ENCODE measurements around the gene SULT1C2.

Gene SULT1C2

GRCh38 chr2:108329771-108330170 is 41.1 kb downstream of the SULT1C2 start:
- ATAC-seq = no peak
- TF ChIP-seq TOX (CRISPR knock-in tag; IDR thresholded peaks at IDR 0.05; ENCODE audit: borderline replicate concordance) (no peak), GLIS3 (CRISPR knock-in tag; IDR thresholded peaks at IDR 0.05) (no peak), OSR1 (CRISPR knock-in tag; IDR thresholded peaks at IDR 0.05) (no peak), PATZ1 (CRISPR knock-in tag; IDR thresholded peaks at IDR 0.05; ENCODE audit: borderline replicate concordance) (no peak), SNAI2 (CRISPR knock-in tag; IDR thresholded peaks at IDR 0.05) (no peak), CSDC2 (CRISPR knock-in tag; IDR thresholded peaks at IDR 0.05) (no peak), BACH2 (CRISPR knock-in tag; IDR thresholded peaks at IDR 0.05; ENCODE audit: borderline replicate concordance) (no peak), CREB5 (CRISPR knock-in tag; IDR thresholded peaks at IDR 0.05; ENCODE audit: low read depth) (no peak), CSRNP3 (CRISPR knock-in tag; IDR thresholded peaks at IDR 0.05) (no peak), ZNF8 (CRISPR knock-in tag; IDR thresholded peaks at IDR 0.05) (no peak), ZC3H10 (CRISPR knock-in tag; IDR thresholded peaks at IDR 0.05) (no peak), POU6F1 (CRISPR knock-in tag; IDR thresholded peaks at IDR 0.05; ENCODE audit: borderline replicate concordance, low read depth) (no peak), PPARA (CRISPR knock-in tag; IDR thresholded peaks at IDR 0.05; ENCODE audit: borderline replicate concordance) (no peak), RARB (CRISPR knock-in tag; IDR thresholded peaks at IDR 0.05) (no peak), ARNTL (CRISPR knock-in tag; IDR thresholded peaks at IDR 0.05; ENCODE audit: borderline replicate concordance, low read depth) (no peak), ZNF70 (CRISPR knock-in tag; IDR thresholded peaks at IDR 0.05) (no peak), ESRRG (CRISPR knock-in tag; IDR thresholded peaks at IDR 0.05) (no peak), ZFP3 (CRISPR knock-in tag; IDR thresholded peaks at IDR 0.05) (no peak)

GRCh38 chr2:108330979-108331378 is 42.3 kb downstream of the SULT1C2 start:
- ATAC-seq = no peak
- TF ChIP-seq ARNTL (CRISPR knock-in tag; IDR thresholded peaks at IDR 0.05; ENCODE audit: borderline replicate concordance, low read depth) (no peak), ZNF70 (CRISPR knock-in tag; IDR thresholded peaks at IDR 0.05) (no peak), GLIS3 (CRISPR knock-in tag; IDR thresholded peaks at IDR 0.05) (no peak), PPARA (CRISPR knock-in tag; IDR thresholded peaks at IDR 0.05; ENCODE audit: borderline replicate concordance) (no peak), CSRNP3 (CRISPR knock-in tag; IDR thresholded peaks at IDR 0.05) (no peak), ZC3H10 (CRISPR knock-in tag; IDR thresholded peaks at IDR 0.05) (no peak)

- no peak for ATAC-seq
- TF ChIP-seq RARB (CRISPR knock-in tag; IDR thresholded peaks at IDR 0.05) = no peak
- no peak for TF ChIP-seq BACH2 (CRISPR knock-in tag; IDR thresholded peaks at IDR 0.05; ENCODE audit: borderline replicate concordance)
- no peak for TF ChIP-seq PATZ1 (CRISPR knock-in tag; IDR thresholded peaks at IDR 0.05; ENCODE audit: borderline replicate concordance)
- no peak for TF ChIP-seq OSR1 (CRISPR knock-in tag; IDR thresholded peaks at IDR 0.05)
- no peak for TF ChIP-seq ISL1 (CRISPR knock-in tag; IDR thresholded peaks at IDR 0.05)
- no peak for TF ChIP-seq ZC3H10 (CRISPR knock-in tag; IDR thresholded peaks at IDR 0.05)
- TF ChIP-seq SNAI2 (CRISPR knock-in tag; IDR thresholded peaks at IDR 0.05) = no peak
- no peak for TF ChIP-seq ESRRG (CRISPR knock-in tag; IDR thresholded peaks at IDR 0.05)
- TF ChIP-seq ZNF565 (CRISPR knock-in tag; conservative IDR thresholded peaks at IDR 0.05; ENCODE audit: low read depth) = no peak
- TF ChIP-seq ZFP3 (CRISPR knock-in tag; IDR thresholded peaks at IDR 0.05) = no peak
Observed at GRCh38 chr2:108345951-108346350, 57.3 kb downstream of the SULT1C2 start.
